GM21390 (cell line): Measurements from ENCODE around the gene HSH2D.
"Not testable (repeated sequence)": the region's sequence is repeated elsewhere in the genome, so short reads cannot be mapped to it uniquely, and the experiment has no call there.

ENCODE experiments used
- ATAC-seq: cut with Tn5 transposase; IDR thresholded peaks from one replicate; pipeline ENCODE4 v1.9.1; 2021; ENCODE audit not compliant: unreplicated experiment

The HSH2D gene, protein sequence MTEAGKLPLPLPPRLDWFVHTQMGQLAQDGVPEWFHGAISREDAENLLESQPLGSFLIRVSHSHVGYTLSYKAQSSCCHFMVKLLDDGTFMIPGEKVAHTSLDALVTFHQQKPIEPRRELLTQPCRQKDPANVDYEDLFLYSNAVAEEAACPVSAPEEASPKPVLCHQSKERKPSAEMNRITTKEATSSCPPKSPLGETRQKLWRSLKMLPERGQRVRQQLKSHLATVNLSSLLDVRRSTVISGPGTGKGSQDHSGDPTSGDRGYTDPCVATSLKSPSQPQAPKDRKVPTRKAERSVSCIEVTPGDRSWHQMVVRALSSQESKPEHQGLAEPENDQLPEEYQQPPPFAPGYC

DNA sequence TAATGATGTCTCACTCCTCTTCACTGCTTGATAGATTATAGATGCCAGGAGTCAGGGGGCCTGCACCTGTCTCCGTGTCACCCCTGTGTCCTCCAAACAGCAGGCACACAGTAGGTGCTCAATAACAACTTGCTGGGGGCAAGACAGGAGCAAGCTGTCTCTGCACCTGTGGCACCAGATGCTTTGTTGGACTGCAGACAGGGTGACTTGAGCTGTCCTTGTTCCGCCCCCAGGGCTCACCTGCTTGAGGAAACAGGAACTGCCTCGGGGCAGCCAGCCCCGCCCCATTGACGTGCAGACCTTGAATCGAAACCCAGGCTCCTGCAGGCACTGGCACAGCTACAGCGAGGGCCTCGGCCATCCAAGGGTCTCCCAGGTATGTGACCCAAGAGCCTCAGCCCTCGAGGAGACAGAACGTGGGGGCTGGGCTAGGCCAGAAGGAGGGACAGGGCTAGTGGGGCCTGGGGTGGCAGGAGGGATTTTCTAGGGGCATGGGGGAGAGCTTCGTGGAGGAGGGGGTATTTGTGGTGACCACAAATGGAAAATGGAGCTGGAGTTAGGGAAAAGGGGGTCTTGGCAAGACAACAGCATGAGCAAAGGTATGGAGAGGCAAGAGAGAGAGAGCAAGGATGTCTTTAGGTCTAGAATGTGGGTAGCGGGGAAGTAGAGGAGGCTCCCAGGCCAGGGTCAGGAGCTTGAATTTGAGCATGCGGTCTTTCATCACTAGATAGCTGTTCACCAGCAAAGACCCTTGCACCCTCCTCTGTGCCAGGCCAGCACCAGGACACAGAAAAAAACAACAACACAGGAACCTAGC lies at the start of gene HSH2D:
HSH2D (plus strand) TSS at position 287 of the 817 bp plus-strand sequence. CDS start 5,066 bp downstream, outside the sequence.
- no peak for ATAC-seq

DNA sequence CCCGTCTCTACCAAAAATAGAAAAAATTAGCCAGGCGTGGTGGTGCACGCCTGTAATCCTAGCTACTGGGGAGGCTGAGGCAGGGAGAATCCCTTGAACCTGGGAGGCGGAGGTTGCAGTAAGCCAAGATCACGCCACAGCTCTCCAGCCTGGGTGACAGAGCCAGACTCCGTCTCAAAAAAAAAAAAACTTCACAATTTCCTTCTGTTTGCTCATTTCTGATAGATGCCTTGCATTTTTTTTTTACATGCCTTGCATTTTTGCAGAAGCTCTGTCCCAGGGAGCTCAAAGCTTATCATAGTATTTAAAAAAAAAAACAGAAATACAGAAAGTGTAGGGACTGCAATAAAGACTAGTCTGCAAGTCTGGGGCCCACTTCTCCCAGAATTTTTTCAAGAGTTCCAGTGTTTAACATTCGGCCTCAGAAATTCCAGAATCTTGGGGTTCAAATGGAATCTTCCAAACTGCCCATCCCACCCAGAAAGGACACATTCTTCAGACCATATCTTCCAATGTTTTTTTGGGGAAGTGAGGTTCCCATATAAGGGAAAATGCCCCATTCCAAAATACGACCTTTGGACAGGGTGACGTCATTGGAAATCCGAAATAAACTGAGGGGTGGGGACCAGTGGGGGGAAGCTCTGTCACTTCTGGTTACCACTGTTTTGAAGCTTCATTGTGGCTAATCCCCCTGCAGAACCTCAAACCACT lies 49.0 kb upstream of the HSH2D start:
- no peak for ATAC-seq

DNA sequence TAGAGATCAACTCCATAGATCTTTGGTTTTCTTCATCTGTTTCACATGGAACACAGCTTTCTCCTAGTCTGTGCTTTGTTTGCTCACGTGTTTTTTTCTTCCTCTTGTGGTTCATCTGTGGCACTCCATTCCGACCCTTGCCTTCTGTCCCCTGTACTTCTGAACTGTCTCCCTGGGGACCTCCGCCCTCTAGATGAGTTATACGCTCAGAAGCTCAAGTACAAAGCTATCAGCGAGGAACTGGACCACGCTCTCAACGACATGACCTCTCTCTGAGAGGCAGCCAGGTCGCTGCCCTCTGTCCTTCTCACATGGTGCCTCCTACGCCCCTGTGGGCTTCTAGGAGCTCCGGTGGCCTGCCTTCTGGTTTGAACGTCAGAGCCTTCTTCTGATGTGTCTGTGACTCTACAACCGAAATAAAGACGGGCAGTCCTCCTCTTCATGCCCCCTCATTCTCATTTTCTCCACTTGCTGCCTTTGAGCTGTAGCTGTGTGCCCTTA lies 48.4 kb upstream of the HSH2D start:
- ATAC-seq, result no peak

DNA sequence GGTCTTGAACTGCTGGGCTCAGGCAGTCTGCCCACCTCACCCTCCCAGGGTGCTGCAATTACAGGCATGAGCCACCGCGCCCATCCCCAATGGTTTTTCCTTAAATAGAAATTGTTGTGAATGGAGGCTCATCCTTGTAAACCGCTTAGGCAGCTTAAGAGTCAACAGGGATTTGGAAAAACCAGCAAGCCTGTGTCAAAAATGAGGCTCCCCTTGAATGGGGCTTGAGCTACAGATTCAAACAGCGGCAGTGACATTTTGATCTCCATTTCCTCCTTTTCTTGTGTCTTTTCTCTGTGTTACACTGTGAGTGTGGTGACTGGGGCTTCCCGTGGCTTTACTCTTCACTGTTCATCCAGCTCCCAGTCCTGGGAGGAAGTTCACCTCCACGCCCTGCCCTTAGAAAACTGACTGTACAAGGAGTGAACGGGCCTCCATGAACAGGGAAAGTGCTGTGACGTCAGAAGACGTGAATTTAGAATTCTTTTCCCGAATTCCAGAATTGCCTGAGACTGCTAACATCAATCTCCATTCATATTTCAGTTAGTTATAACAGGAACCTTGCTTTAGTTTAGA lies 47.1 kb upstream of the HSH2D start:
- ATAC-seq, result no peak

DNA sequence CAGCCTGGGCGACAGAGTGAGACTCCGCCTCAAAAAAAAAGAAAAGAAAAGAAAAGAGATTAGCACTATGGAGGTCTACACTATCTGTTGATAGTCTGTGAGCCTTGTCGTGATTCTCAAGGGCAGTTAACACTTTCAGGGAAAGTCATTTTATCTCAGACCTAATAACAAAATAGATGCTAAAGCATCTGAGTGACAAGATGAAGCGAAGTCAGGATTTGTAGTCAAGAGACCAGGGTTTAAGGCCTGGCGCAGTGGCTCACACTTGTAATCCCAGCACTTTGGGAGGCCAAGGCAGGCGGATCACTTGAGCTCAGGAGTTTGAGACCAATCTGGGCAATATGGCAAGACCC lies 45.1 kb upstream of the HSH2D start:
- no peak for ATAC-seq

DNA sequence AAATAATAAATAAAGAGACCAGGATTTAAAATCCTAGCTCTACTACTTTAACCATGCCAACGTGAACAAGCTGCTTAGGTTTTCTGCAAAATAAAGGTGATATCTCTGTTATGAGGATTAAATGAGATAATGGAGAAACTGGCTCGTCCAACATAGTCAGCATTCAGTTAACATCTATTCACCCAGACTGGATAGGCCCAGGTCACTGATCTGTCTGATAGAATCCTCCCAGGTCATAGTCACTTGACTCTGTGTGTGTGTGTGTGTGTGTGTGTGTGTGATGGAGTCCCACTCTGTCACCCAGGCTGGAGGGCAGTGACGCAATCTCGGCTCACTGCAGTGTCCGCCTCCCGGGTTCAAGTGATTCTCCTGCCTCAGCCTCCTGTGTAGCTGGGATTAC lies 44.7 kb upstream of the HSH2D start:
- ATAC-seq, result no peak

DNA sequence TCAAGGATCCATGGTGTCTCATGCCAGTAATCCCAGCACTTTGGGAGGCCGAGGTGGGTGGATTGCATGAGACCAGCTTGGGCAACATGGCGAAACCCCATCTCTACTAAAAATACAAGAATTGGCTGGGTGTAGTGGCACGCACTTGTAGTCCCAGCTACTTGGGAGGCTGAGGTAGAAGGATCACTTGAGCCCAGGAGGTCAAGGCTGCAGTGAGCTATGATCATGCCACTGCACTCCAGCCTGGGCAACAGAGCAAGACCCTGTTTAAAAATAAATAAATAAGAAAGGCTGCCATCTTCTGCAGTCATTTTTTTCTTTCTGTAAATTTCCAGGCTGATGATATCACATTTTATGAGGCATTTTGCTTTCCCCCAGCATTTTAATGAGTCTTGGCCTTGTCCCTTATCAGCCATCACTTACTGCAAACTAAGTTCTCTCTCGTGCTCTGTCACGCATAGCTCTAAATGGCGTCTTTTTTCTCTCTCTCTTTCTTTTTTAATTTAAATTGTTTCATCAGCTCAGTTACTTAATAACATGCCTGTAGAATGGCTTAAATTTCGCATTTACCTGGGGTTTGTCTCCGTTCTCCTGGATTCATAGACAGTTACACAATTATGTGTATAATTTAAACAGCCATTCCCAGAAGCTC lies 44.0 kb upstream of the HSH2D start:
- not testable (repeated sequence) for ATAC-seq

DNA sequence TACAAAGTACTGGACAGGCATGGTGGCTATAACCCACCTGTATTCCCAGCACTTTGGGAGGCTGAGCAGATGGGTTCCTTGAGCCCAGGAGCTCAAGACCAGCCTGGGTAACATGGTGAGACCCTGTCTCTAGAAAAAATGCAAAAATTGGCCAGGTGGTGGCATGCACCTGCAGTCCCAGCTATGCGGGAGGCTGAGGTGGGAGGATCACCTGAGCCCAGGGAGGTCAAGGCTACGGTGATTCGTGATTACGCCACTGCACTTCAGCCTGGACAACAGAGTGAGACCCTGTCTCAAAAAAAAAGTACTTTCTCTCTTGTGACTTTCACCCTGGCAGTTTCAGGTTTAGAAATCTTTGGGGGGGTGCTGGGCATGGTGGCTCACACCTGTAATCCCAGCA lies 43.0 kb upstream of the HSH2D start:
- ATAC-seq, result no peak

DNA sequence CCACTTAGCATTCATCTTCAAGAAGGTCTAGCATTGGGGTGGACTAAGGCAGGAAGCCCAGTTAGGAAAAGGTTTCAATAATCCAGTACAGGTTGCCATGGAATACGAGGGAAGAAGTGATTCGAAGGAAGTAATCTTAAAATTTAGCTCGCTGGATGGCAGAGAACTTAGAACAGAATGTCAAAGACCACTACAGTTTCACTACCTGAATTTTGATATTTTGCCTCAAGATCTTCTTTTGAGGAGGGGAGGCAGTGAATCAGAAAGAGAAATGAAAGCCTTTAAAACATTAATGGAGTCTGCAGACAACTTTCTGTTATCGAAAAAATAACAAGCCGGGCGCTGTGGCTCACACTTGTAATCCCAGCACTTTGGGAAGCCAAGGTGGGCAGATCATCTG lies 38.8 kb upstream of the HSH2D start:
- no peak for ATAC-seq

DNA sequence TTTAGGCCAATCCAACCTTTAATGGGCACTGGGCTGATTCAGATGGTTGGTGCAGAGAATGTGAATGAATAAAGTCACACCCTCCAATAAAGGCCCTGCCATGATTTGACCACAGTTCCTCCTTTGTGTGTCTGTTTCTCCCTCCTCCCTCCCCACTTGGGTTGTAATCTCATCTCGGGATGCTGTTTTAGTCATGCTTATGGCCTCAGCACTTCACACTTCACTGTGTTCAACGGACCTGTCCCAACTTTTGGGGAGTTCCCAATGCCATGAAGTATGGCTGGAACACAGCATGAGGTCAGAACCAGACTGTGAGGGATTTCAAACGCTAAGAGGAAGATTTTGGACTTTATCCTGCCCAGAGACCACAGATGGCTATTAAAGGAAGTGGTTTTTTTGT lies 37.4 kb upstream of the HSH2D start:
- no peak for ATAC-seq

DNA sequence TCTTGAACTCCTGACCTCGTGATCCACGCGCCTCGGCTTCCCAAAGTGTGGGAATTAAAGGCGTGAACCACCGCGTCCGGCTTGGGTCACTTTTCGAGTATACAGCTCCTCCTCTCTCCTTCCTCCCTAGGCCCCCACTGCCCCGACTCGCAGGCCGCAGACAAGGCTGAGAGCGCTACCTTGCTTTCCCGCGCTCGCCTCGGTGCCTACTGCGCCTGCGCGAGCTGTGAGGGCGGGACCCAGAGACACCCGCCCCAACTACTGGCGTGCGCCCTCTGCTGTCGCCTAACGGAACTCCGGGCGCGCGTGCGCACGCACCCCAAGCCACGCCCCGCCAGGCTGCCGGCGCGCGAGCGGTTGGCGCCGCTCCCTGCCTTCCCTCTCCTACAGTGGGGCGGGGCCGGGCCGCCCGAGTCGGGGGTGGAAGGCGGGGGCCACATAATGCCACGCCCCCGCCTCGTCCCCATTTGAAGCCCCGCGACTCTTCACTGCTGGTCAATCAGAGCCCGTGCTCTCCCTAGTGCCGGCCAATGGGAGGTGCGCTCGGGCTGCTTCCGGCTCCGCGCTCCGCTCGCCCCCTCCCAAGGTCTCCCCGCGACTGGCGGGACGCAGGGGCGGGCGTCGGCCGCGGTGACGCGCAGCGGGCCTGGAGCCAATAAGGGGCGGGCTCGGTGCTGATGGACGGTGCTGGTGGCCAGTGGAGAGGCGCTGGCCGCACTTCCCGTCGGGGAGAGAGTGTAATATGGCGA lies 32.2 kb upstream of the HSH2D start, which contains the start of gene RAB8A:
RAB8A (plus strand) TSS at position 730 of the 749 bp plus-strand sequence; CDS start at position 743, 13 bp downstream.
- ATAC-seq, result peak; percentile 91

DNA sequence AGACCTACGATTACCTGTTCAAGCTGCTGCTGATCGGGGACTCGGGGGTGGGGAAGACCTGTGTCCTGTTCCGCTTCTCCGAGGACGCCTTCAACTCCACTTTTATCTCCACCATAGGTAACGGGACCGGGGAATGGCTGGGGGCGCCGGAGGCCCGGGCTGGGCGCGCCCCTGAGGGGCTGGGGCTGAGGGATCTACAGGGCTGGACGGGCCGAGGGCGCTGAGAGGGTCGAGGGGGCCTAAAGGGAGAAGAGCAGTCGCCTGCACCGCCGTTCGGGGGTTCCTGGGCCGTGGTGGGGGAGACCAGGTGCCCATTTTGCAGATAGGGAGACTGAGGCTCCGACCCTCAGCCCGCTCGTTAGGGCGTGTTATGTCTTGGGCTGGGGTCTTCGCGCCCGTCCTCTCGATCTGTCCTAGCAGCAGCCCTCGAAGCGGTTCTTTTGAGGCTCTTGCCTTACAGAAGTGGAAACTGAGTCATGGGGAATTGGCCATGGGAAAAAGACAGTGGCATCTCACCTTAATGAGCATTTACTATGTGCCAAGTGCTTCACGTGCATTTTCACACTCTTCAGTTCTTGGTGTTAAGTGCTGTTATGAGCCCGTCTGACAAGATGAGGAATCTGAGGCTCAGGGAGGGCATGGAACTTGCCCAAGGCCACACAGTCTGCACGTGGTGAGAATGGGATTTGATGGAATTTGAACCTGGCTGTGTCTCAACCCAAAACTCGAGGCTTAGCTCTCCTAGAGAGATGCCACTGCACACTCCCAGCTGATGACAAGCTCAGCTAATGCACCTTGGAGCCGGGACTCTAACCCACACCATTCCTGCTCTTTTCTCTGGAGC lies 31.4 kb upstream of the HSH2D start:
- ATAC-seq, result no peak

DNA sequence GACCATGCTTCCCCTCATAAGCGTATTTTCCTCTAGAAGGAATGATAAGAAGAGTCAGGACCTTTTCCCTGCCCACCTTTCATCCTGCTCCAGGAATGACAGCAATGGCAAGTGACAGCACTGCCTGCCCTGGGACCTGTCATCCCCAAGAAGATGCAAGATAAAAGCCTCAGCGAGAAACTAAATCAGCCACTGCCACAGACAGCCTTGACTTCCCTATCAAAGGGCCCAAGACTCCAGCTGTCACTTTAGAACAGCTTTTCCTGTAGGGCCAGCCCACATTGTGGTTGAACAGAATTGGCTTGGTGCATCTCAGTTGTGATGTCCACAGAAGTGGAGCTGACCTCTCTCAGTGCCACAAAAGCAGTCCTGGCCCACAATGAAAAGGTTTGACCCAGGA lies 30.7 kb upstream of the HSH2D start:
- no peak for ATAC-seq

DNA sequence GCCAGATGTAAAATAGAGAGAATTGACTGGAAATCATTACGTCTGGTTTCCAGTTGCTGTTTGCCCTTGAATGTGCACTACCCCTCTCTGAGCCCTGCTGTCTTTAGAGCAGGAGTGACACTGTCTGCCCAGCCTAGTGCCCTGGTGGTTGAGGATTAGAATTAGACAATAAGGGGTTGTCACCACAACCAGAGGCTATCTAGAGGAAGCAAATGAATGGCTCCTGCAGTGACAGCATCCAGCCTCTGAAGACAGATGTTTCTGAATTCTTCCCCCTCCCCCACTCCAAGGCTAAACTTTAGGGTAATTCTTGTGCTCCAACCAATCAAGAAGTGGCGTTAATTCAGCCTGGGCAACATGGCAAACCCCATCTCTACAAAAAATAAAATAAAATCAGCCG lies 29.8 kb upstream of the HSH2D start:
- ATAC-seq, result no peak

DNA sequence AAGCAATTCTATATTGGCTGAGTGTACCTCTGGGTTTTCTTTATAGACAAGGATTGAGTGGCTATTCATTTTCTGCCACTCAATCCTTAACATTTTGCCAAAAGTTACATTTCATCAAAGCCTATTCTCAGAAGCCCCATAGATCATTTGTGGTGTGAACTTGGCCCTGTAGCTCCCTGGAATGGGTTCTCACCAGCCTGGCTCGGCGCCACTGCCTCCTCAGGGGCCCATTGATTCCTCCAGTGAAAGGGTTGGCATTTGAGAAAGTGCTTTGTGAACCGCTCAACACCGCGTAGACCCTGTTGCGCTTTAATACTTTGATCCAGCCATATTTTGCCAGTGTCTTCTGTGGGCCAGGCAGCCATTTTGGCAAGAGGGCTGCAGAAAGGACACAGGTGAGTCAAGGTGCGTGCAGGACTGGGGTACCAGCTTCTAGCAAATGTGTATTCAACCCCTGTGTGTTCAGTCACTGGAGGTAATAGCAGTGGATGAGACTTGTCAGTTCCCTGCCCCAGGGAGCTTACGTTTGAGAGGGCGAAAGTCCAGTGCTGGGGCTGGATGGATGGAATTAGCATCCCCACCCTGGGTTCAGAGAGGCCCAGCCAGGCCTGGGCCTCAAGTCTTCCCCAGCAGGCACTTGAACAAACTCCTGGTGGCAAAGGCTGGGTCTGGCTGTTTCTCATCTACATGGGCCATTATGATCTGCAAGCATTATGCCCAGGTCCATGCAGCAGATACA lies 28.0 kb upstream of the HSH2D start:
- no peak for ATAC-seq

DNA sequence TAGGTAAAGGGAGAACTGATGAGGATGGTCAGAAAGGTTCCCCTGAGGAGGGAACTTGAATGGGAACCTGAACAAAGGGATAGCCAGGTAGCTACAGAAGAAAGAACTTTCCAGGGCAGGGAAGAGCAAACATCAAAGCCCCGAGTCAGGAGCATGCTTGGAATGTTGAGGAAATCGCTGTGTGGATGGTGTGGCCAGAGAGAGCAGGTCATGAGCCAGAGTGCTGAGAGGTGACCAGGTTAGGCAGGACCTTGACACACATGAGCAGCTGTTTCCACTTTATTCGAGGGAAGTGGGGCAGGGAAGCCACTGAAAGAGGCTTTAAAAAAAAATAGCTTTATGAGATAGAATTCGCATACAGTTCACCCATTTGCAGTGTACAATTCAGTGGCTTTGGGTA lies 27.4 kb upstream of the HSH2D start:
- no peak for ATAC-seq

DNA sequence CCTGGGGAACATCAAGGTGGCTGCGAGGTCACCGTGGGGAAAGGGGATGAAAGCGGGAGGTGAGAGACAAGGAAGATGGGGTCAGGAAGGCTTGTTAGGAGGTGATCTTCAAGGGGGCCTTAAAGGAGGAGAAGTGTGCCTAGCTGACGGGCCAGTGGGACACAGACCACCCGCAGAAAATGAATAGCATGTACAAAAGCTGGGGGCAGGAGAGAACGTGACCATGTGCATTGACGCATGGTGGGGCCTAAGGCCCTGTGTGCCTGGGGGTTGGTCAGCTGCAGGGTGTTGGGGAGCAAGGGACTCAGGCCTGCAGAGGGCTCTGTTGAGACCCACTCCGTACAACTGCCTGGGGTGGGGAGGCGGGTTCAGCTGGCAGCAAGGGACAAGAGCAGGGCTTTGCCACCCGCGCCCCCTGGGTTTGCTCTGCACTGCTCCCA lies 25.9 kb upstream of the HSH2D start:
- no peak for ATAC-seq

DNA sequence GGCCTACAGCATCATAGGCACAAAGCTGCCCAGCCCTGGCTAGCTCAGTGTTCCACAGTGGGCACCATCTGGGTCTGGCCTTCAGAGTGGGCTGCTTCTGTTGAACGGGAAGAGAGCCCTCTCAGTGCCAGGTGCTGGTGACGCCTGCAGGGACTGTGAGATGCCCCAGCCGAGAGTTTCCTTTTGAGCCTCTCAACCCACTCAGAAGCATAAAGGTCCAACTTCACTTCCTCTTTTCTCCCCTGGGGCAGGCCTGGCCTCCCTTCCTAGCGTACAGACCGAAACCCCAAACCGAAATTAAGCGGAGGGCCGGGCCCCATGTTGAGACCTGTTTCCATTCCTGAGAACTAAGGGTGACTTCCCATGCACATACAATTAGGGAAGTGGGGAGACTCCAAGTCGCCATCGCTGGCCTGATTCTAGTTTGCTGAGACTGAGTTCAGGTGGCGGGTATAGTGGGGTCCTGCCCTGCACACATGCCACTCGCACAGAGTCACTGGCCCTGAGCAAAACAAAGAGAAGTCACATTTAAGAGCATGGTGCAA lies 24.9 kb upstream of the HSH2D start:
- ATAC-seq, result peak; percentile 79
